GM19397 (cell line): ENCODE measurements around the gene GADD45A.

Source experiments
- ATAC-seq: cut with Tn5 transposase; IDR thresholded peaks from one replicate; pipeline ENCODE4 v1.9.1; 2021; ENCODE audit warnings: mild to moderate bottlenecking, moderate library complexity; ENCODE audit not compliant: unreplicated experiment

The GADD45A gene

GRCh38 chr1:67687649-67688048, 2.6 kb downstream of the GADD45A start:
- no peak for ATAC-seq

DNA sequence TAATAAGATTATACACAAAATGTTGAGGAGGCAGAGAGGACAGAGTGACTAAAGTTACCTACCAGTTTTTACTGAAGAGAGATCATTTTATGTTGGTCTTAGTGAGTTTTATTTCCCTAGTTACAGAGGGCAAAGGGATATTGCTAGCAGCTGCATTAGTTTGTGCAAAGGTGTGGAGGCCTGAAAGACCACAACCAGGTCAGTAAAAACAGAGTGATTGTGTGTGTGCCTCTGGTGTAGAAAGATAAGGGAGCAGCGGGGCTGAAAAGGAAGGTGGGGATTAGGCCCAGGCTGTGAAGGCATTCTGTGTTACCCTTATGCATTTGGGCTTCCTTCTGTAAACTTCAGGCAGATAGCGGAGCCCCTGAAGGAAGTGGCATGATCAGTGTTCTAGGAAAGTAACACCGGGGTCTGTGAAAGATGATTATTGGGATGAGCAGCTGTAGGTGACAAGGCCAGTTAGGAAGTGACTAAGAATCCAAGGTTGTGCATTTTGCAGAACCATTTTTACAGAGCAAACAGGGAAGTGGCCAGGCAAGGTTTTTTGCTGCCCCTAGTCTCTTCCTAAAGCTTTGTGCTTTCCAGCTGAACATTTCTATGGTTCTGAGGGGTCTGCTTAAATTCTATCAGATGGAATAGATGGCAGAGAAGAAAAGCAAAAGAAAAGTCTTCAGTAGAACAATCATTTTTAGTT, 3.7 kb downstream of the GADD45A start:
- ATAC-seq, result no peak

GRCh38 chr1:67689267-67690017, 4.4 kb downstream of the GADD45A start:
- no peak for ATAC-seq

DNA sequence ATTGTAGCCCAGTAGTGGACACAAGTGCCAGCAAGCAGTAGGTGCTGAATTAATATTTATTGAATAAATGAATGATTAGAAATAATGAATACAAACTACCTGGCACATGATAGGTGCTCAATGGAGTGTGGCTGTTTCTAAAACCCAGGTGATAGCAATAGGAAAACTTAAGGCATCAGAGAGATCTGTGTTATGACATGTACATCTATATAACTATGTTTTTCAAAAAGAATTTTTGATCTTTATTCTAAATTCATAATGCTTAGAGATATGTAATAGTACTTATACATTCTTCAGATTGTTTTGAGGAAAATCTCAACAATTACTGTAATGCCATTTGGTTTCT, 5.0 kb downstream of the GADD45A start:
- ATAC-seq, result no peak

GRCh38 chr1:67690411-67690810, 5.4 kb downstream of the GADD45A start:
- ATAC-seq, result no peak

DNA sequence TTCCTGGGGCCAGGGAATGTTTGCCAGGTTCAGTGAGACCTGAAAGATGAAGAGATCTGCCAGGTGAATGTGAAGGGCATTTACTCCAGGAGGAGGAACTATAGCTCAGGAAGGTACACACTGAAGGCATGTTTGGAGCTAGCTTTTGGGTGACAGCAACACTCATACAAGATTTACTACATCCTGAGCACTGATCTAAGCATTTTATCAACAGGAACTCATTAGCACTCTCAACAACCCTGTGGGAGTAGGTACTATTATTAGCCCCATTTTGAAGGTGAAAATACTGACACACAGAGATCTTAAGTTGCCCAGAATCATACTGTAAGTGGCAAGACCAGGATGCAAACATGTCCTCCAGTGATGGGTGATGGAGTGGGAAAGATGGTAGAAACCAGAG, 6.7 kb downstream of the GADD45A start:
- ATAC-seq, result no peak

DNA sequence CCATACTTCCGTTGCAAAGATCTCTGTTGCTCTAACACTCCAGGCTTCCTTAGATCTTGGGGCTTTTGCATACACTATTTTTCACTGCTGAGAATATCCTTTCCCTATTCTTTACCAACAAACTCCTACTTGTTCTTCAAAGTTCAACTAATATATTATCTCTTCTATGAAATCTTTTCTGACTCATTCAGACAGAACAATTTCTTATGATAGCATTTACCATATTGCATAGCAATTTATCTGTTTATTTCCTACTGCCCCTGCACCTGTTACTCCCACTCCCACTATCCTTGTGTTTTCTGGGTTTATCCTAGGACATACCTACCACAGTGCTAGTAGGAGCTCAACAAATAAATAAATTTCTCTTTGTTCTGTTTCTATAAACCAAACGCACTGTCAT, 11.0 kb downstream of the GADD45A start:
- no peak for ATAC-seq

GRCh38 chr1:67696708-67697107, 11.7 kb downstream of the GADD45A start:
- no peak for ATAC-seq

DNA sequence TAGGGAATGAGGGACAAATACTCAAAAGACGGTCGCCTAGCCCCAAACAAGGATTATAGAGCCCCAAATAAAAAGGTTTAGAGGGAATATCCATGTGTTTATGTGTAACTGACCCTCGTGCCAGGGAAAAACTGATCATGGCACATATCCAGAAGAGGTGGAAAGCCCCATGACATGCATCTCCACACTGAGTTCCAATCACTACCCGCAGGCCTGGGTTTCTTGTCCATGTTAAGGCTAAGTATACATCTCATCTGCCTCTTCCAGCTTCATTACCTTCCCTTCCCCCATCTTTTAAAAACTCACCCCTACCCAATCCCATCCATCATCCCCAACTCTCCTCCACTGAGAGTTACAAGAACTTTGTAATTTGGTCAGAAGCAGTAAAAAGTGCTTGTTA, 15.2 kb downstream of the GADD45A start:
- ATAC-seq, result no peak

DNA sequence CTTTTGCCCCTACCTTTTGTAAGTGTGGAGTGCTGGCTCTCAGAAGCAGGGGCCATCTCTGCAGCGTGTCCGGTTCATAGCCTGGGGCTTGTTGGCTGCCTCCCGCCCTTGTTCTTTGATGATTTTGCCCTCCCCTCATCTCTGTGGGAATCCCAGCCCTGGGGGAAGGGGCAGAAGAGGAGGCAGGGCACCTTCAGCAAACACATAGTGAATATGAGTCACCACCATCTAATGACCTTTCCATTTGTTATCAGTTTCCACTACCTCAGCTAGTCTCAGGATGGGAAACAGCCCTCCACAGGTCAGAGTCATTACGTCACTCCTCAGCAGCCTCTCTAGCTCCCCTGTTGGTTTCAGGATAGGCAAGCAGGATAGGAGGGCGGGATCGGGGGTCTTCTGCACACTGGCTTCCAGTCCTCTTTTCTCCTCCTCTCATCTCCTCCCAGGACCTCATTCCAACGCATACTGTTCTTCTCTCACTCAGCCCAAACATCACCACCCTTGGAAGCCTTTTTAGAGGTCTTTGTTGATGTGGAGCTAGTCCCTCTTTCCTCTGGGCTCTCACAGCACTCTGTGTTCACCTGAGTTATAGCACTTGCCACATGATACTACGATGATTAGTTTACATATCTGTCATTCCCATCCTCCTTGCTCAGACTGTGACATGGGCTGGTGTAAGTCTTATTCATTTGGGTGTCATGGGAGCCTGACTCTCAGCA, 15.8 kb downstream of the GADD45A start:
- ATAC-seq, result no peak

DNA sequence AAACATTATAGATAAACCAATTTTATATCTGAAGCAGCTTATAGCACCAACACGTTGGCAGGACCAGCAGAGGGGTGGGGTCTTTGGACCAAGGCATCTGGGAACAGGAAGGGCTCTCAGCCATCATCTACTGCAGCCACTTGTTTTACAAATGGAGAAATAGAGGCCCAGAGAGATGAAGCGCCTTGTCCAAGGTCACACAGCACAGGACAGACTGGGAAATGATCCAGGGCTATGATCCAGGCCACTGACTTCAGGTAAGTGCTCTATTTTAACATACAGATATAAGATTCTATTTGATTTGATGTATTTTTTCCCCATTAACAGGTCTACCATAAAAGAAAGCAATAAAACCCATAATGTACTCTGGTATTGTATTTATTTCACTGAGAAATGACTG, 16.9 kb downstream of the GADD45A start:
- ATAC-seq, result no peak

DNA sequence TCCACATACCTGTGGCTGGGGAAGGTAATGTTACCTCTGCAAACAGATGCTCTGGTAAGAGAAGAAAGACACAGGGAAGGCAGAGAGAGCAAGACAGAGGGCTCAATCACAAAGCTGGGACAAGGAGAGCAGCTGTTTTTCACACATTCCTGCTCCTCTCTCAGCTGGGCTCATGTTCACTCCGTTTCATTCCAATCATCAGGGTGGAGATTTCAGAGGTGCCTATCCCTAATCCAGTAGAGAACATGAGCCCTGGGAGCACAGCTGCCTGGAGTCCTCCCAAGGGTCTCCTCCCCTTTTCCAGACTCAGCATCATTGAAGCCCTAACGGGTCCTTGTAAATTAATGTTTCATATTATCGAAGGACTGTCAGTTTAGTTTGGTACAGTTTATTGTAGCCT, 19.4 kb downstream of the GADD45A start:
- ATAC-seq, result no peak

DNA sequence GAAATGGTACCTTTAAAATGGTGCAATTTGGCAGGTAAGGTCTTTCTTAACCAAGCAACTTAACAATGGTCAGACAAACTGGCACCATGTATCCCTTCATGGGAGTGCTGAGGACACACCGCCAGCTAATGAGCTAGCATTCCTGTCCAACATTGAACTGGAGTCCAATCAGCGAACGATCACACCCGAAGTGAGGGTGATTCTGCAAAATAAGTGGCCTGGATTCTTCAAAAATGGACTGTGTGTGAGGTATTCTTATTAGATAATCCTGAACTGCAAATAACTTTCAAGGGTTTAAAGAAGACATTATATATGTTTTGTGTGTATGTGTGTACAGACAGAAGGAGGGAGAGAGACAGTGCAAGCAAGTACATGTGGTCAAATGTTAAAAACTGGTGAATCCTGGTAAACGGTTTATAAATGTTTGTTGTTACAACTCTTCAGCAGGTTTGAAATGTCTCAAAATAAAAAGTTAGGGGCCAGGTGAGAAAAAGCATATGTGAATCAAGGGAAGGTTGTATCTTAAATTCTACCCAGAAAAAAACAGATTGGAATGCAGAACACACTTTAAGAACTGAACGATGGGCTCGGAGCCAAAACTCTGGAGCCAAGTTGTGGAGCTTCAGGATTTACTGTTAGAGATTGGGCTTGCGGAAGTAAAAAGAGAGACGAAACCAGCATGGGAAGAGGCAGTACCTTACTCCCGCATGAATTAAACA, 20.9 kb downstream of the GADD45A start:
- ATAC-seq, result no peak

DNA sequence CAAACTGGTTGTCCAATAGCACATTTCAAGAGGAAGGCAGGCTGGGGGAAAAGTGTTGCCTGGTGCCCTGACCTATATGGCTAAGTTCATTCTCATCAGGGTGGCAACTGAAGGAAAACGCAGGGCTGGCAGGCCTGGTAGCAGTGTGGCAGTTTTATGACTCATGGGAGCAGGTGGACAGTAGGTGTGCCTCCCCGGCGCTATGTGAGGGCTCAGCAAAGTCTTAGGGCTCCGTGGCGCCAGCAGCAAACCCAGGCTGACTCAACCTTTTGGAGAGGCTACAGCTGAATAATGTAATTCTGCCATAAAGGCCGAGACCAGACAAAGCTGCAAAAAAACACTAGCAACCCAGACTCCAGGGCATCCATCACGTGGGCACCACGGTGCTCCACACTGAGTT, 23.6 kb downstream of the GADD45A start:
- ATAC-seq, result no peak

- ATAC-seq, result no peak
These were observed 25.4 kb downstream of the GADD45A start for GRCh38 chr1:67710417-67710816.

- ATAC-seq, result peak; percentile 15
These were observed 26.3 kb downstream of the GADD45A start for GRCh38 chr1:67711158-67711854.

DNA sequence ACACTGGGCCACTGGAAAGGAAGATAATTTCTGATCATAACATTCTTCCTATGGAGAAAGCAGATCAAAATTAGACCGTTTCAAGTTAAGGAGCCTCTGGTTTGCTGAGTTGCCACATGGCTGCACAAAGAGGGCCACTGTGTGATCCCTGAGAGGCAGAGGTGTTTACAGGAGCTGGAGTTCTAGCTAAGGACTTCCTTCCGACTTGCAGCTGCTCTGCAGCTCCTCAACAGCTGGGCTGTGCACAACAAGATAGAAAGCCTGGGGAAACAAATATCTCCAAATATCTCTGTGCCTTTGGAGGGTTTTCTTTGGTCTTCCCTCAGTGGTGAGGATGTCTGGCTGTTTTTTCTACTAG, 26.8 kb downstream of the GADD45A start:
- ATAC-seq, result peak; percentile 56

DNA sequence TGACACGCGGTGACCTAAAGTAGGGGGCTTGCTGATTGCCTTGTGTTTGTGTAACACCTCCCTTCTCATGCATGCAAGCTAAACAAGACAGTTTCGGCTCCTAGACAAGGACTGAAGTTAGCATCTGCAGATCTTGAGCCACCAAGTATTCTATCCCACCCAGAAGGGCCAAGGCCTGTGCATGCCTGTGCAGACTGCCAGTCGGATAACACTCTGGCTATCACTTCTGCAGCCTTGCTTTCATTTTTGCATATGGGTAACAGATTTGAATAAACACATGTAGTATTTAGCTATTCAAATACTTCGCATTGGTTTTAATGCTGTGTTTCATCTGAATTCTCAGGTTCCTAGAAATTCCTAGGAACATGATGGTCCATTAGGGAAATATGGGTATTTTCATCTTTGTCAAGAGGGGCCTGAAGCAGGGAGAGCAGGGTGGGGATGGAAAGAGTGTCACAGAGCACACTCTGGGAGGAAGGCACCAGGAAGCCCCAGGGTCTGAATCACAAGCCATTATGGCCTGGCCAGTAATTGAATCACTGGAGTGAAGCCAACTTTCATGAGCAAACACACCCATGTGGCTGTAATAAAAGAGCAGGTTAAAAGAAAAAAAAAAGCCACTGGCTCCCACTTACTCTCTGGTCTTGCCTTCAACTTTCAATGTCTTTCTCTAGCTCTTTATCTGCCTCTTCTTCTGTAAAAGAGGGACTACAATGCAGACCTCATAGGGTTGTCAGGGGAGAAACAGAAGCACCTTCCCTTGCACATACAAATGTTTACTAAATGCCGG, 28.3 kb downstream of the GADD45A start:
- no peak for ATAC-seq

DNA sequence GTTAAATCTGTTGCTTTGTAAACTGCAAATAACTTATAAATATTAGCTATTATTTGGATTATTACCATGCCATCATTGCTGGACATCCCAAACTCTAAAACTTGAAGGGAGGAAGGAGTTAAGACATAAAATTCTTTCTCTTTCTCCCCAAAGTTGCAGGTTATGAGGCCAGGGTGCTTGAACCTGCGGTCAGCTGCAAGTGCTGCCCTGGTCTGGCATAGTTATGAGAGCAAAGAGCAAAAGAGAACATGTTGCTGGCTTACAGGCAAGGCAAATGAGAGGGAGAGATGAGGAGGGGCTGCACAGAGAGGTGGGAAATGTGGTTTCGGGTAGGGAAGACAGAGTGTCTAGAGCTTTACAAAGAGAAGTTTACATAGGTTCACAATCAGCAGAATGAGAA, 30.8 kb downstream of the GADD45A start:
- no peak for ATAC-seq

DNA sequence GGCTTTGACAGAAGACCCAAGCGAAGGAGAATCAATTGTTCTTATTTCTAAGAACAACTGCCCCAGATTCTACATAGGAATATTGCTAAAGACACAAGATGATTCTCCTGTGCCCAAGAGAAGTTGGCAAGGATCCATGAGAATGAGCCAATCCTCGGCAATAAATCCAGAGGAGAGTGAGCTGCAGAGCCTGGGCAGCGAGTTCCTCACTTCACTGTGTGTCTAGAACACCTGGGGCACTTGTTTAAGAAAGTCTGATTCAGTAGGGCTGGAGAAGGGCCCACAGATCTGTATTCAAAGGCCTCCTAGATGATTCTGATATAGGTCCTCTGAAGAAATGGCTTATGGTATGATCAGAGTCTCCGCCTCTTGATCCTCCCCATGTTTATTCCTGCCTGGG, 31.8 kb downstream of the GADD45A start:
- ATAC-seq, result no peak
